ENCODE measurements around the gene C19orf73. TPM values are rescaled to one million over a fixed set of nuclear protein-coding genes. Genes with fewer than 3 reads are reported as not detected.

The C19orf73 gene
- total RNA-seq, 1 experiment from 2014 or later: 1.4 TPM

GRCh38 chr19:49155820-49156346 lies 36.9 kb upstream of the C19orf73 start:
- in situ Hi-C loops (cut with HindIII; ENCODE audit: low pct_unique_long_range_greater_than_20kb, low sequenced_read_pairs): no loop called here
- BruUV-seq (replicated peaks): no TSS peak

GRCh38 chr19:49155005-49155819 lies 36.3 kb upstream of the C19orf73 start, which contains the start of gene HRC:
Gene HRC, minus strand, starts transcription at chr19:49155396. Its CDS starts 159 bp downstream, at chr19:49155237.
- CTCF ChIA-PET: interaction anchor here (0.5 kb wide), 1 partner anchor 44 kb away, joined by 3 read pairs; no protein-coding TSS in a partner anchor
- POLR2A ChIA-PET: no interaction called here
- H3K9me3 ChIP-seq (ENCODE audit: control insufficient read depth, insufficient read depth, low read depth, low read length): no peaks in the 10 kb centered on the region
- H3K27ac ChIP-seq (ENCODE audit: low read length): no peak within 1 kb of the TSS
- H3K4me1 ChIP-seq (ENCODE audit: control insufficient read depth, insufficient read depth, low read length): peaks cover 4% of the 10 kb centered on the region
- TF ChIP-seq POLR2AphosphoS5 (IDR thresholded peaks at IDR 0.05; ENCODE audit: low read depth, low read length) (no peak), SIN3A (IDR thresholded peaks at IDR 0.05; ENCODE audit: borderline replicate concordance, insufficient read depth, low read depth, low read length) (no peak), TCF7L2 (IDR thresholded peaks at IDR 0.05; ENCODE audit: low read depth, low read length) (no peak)
- TF ChIP-seq, protein P1, sequence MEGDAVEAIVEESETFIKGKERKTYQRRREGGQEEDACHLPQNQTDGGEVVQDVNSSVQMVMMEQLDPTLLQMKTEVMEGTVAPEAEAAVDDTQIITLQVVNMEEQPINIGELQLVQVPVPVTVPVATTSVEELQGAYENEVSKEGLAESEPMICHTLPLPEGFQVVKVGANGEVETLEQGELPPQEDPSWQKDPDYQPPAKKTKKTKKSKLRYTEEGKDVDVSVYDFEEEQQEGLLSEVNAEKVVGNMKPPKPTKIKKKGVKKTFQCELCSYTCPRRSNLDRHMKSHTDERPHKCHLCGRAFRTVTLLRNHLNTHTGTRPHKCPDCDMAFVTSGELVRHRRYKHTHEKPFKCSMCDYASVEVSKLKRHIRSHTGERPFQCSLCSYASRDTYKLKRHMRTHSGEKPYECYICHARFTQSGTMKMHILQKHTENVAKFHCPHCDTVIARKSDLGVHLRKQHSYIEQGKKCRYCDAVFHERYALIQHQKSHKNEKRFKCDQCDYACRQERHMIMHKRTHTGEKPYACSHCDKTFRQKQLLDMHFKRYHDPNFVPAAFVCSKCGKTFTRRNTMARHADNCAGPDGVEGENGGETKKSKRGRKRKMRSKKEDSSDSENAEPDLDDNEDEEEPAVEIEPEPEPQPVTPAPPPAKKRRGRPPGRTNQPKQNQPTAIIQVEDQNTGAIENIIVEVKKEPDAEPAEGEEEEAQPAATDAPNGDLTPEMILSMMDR (IDR thresholded peaks at IDR 0.05): no peak
- DNase-seq (ENCODE audit: low read depth, low spot score) (no peak), ATAC-seq (no peak)
- H3K36me3 ChIP-seq (ENCODE audit: control insufficient read depth, insufficient read depth, low read length): no peaks in the 10 kb centered on the region; the same call in 1 of the 2 replicates
- BruUV-seq (replicated peaks): no TSS peak
- intact Hi-C loops (cut with micrococcal nuclease; ENCODE audit: unreplicated experiment): no loop called here
- H3K27me3 ChIP-seq (ENCODE audit: control insufficient read depth, insufficient read depth, low read length): no peaks in the 10 kb centered on the region
- in situ Hi-C loops (cut with HindIII; ENCODE audit: low pct_unique_long_range_greater_than_20kb, low sequenced_read_pairs): no loop called here
- no peak within 1 kb of the TSS for H3K4me3 ChIP-seq (ENCODE audit: low read depth in 2 of 2, low read length in 2 of 2)

More at GRCh38 chr19:49155820-49156346, 36.9 kb upstream of the C19orf73 start:
- POLR2A ChIA-PET: no interaction called here
- Histone ChIP-seq H3K27me3 (ENCODE audit: control insufficient read depth, insufficient read depth, low read length) (no peaks in the 10 kb centered on the region), H3K4me1 (ENCODE audit: control insufficient read depth, insufficient read depth, low read length) (peaks cover 4% of the 10 kb centered on the region), H3K4me3 (ENCODE audit: low read depth in 2 of 2, low read length in 2 of 2) (no peak overlapping the region), H3K9me3 (ENCODE audit: control insufficient read depth, insufficient read depth, low read depth, low read length) (no peaks in the 10 kb centered on the region), H3K27ac (ENCODE audit: low read length) (no peak overlapping the region), H3K36me3 (ENCODE audit: control insufficient read depth, insufficient read depth, low read length) (no peaks in the 10 kb centered on the region)
- CTCF ChIA-PET: no interaction called here
- ATAC-seq: no peak
- TF ChIP-seq SIN3A (IDR thresholded peaks at IDR 0.05; ENCODE audit: borderline replicate concordance, insufficient read depth, low read depth, low read length) (no peak), POLR2AphosphoS5 (IDR thresholded peaks at IDR 0.05; ENCODE audit: low read depth, low read length) (no peak), REST (IDR thresholded peaks at IDR 0.05; ENCODE audit: insufficient read depth in 1 of 2, low read depth in 2 of 2, low read length in 1 of 2) (no peak), TCF7L2 (IDR thresholded peaks at IDR 0.05; ENCODE audit: low read depth, low read length) (no peak)
- TF ChIP-seq, protein P1 (IDR thresholded peaks at IDR 0.05): no peak
- intact Hi-C loops (cut with micrococcal nuclease; ENCODE audit: unreplicated experiment): no loop called here
- DNase-seq (ENCODE audit: low read depth, low spot score): no peak
